Right ventricle myocardium superior (tissue), 1 donor: ENCODE results near the gene ZNF552. TPM values are rescaled to one million over a fixed set of nuclear protein-coding genes. Genes with fewer than 3 reads are reported as not detected.
"Not testable (repeated sequence)": the region's sequence is repeated elsewhere in the genome, so short reads cannot be mapped to it uniquely, and the experiment has no call there.

Experiments used
- ATAC-seq: fragments of 200-7000 bp; cut with Tn5 transposase; one replicate; pipeline ENCODE4 v1.9.1; 2020; ENCODE audit warnings: mild to moderate bottlenecking; ENCODE audit not compliant: poor library complexity
- DNase-seq: peaks from one replicate; pipeline ENCODE4 v3.0.0-alpha.2; 2020
- intact Hi-C: fragments of 100-400 bp; cut with DNase I; formaldehyde crosslinking; loops from one replicate; pipeline ENCODE4 v1.11.2; 2022
- long read RNA-seq: library from polyadenylated mRNA; unstranded; transcript quantifications from one replicate; pipeline ENCODE4 v2.0.0, GENCODE V29; 2021
- total RNA-seq: library from RNA; stranded (reverse); fragmentation: NEBNext Ultra II Directional; extraction: Animal tissue kit (Norgen Biotek cat#: 25700); gene quantifications from one replicate; pipeline ENCODE4 v1.2.1, GENCODE V29; 2021
- donor health status: DM: no; HTN: yes; CAD: no; lungs with severe emphysema.

The ZNF552 gene
- 3.5 TPM for total RNA-seq
- long read RNA-seq, partial matches to known transcripts: 1 of 5 reads
- long read RNA-seq, other reads (novel, unspliced or antisense): 0 of 5 reads

DNA sequence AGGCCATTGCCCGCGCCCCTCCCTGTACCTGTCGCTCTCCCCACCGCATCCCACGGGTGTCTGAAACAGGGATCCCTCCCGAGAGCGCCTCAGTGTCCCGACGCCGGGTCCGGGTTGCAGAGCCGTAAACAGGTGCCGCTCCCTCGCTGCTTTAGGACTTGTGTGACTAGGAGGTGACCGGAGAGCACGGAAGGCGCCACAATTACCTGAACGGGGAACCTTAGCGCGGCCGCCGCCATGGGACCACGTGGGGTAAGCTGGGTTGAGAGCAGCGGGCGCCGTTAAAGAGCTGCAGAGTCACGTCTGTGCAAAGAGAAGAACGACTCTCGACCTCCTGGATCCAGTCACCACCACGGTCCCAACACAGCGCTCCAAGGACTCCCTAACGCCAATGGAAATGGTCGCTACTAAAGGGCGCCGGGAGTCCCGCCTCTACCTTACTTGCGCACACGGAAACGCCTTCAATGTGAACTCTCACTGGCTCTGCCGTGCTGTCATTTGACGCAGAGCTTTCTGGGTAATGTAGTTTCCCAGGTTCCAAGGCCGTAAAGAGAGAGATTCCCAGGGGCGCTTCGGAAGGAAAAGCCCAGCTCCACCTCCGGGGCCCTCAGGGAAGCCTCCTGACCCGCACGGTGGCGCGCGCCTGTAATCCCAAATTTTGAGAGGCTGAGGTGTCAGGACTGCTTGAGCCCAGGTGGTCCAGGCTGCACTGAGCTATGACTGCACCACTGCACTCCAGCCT is at the start of gene ZNF552:
ZNF552 (minus strand) TSS at position 409 of the 742 bp plus-strand sequence; CDS start at position 239, 170 bp downstream.
- intact Hi-C loops: no loop called here
- ATAC-seq (peak; percentile 94), DNase-seq (peak; percentile 89)

DNA sequence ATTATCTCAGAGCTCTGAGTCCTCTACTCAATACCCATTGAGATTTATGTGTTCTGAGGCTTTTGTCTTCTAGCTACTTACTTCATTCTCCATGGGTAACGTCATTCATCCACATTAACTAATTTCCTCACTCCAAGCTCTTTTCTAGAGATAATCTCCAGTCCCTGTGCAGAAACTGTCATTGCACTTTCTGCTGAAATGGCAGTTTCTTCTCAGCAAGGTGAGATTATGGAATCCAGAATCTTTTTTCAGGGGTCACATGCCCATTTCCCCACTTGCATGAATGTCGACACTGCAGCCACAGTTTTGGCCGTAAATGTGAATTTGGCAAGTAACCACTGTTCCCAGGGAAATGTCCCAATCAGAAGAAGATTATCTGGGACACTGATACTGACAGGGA is 47.6 kb upstream of the ZNF552 start:
- intact Hi-C loops, ATAC-seq, DNase-seq: not testable (repeated sequence)

DNA sequence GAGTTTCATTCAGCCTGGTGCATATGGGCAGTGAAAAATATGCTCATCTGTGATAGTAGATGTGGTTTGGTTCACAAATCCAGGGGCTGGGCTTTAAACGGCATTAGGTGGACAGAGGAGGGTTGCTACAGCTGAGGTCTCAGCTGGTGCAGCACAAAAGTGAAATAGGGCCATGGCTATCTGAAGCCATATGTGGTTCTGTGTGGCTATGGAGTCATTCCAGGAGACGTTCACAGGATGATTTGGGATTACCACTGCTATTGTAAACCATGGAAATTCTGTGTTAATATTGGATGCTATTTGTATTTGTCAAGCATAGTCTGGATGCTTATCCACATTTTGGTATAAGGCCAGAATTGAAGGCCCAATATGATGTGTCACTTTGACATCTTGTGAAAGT is 39.4 kb upstream of the ZNF552 start:
- intact Hi-C loops, DNase-seq, ATAC-seq: not testable (repeated sequence)

DNA sequence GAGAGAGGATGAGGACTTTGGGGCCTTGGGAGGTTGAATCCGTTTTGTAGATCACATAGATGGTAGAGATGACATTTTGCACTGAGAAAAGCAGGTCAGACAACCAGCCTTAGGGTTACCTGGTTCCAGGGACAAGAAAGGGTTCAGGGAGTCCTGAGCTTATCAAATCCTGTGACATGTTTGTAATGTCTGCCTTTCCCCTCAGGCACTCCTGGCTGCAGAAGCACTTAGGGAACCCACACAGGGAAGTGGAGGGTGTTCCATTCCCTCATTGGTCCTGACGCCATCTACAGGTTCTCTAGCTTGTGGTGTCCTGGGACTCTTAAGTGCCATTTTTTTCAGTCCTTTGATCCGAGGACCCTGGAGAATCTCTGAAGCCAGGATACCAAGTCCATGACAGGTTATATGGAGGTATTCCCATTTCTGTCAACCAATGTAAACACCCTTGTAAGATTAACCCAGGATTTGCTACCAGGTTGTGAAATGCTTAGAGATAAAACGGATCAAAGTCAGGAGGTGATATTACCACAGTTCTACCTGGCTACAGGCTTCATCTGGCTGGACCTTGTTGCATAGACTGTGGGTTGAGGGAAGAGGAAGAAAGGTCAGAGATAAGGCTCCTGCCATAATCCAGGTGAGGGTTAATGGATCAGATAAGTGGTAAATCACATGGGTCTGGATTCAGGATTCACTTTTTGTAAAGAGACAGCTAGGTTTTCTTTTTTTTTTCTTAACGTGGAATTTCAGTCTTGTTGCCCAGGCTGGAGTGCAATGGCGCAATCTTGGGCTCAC is 37.3 kb upstream of the ZNF552 start:
- DNase-seq, ATAC-seq, intact Hi-C loops: not testable (repeated sequence)

DNA sequence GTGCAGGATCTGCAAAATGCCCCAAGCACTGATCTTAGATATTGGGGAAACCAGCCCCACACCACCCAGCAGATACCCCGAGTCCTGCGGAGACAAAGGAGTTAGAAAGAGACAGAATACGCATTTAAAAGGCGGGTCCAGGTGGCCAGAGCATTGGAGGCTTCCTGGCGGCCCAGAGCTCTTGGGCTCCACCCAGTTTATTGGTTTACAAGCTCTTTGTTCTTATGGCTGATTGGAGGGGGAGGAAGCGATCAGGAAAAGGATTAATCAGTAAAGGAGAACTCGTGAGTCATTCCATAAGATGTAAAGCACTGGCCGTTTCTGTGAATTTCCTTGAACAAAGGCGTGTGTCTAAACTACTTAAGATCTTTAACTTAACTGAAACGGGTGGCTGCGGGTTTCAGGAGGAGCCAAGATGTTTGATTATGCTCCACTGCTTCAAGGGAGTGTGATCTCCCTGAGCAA is 35.9 kb upstream of the ZNF552 start:
- ATAC-seq (no peak), DNase-seq (no peak)
- intact Hi-C loops: no loop called here

DNA sequence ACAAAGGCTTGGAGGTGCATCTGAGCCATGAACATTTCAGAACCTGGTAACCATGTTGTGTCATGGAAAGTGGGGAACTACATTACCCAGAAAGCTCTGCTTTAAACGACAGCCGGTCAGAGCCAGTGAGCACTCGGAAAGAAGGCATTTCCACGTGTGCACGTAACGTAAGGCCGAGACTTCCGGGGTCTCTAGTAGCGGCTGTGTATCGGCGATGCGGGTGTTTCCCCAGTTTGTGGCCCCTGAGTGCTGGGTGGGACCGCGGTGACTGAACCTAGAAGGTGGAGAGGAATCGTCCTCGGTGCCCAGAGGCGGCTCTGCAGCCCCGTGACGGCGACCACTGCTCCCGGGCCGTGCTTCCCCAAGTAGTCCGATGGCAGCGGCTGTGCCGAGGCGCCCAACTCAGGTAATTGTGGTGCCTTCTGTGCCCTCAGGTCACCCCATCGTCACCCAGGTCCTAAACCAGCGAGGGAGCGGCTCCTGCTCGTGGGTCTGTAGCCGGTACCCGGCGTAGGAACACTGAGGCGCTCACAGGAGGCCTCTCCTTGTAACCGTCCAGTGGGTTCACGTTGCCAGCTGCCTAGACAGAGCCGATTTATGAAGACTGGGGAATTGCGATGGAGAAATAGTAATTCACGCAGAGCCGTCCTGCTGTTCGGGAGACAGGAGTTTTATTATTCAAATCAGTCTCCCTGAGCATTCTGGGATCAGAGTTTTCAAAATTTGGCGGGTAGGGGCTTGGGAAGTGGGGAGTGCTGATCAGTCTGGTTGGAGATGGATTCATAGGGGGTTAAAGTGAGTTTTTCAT is 35.2 kb upstream of the ZNF552 start, which contains the start of gene ZNF587:
ZNF587 (plus strand) TSS at position 194 of the 808 bp plus-strand sequence; CDS start at position 374, 180 bp downstream.
- intact Hi-C loops: not testable (repeated sequence)
- DNase-seq (peak; percentile 81), ATAC-seq (peak; percentile 98)

DNA sequence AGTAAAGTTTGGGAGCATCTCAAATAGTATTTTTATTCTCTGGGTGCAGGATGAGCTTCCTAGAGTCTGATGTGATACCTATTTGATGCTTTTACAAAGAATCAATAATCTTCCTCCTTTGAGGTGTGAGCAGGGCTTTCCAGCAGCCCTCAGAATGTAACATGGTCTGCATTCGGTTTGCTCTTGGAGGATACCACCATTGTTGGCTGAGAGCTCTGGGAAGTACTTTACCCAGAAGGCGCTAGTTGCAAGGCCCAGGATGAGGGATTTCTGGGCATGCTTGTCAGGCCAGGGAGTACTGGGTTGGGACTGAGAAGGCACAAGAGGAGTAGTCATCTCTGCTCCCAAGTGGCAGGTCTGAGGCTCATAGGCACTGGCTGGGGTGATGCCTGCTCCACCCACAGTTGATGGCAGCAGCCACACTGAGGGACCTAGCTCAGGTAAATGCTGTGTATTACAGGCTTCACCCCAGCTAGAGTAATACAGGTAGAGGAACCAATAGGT is 34.5 kb upstream of the ZNF552 start:
- intact Hi-C loops, DNase-seq, ATAC-seq: not testable (repeated sequence)

DNA sequence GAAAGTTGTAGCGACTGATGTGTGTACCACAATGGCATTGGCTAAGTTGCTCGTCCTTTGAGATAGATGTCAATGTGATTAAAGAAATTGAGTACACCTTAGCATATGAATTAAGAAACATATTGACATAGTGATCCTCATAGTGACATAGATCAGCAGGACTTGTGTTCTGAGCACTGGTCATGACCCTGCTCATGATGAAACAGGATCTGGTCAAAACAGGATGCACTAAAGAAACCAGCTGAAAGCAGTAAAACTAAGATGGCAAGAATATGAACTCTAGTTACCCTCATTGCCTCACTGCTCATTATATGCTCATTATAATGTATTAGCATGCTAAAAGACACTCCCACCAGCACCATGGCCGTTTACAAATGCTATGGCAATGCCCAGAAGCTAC is 32.5 kb upstream of the ZNF552 start:
- DNase-seq, intact Hi-C loops, ATAC-seq: not testable (repeated sequence)

DNA sequence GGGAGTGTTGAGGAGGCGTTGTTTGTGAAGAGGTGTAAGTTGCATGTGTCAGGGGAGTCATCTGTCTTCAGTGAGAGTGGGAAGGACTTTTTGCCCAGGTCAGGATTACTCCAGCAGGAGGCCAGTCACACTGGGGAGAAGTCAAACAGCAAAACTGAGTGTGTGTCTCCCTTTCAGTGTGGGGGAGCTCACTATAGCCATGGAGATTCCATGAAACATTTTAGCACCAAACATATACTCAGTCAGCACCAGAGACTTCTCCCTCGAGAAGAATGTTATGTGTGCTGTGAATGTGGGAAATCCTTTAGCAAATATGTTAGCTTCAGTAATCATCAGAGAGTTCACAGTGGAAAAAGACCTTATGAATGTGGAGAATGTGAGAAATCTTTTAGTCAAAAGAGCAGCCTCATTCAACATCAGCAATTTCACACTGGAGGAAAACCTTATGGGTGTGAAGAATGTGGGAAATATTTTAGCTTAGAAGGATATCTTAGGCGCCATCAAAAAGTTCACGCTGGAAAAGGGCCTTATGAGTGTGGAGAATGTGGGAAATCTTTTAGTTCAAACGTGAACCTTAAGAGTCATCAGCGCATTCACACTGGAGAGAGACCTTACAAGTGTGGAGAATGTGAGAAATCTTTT is 26.5 kb upstream of the ZNF552 start:
- ATAC-seq: no peak
- intact Hi-C loops: no loop called here
- no peak for DNase-seq

DNA sequence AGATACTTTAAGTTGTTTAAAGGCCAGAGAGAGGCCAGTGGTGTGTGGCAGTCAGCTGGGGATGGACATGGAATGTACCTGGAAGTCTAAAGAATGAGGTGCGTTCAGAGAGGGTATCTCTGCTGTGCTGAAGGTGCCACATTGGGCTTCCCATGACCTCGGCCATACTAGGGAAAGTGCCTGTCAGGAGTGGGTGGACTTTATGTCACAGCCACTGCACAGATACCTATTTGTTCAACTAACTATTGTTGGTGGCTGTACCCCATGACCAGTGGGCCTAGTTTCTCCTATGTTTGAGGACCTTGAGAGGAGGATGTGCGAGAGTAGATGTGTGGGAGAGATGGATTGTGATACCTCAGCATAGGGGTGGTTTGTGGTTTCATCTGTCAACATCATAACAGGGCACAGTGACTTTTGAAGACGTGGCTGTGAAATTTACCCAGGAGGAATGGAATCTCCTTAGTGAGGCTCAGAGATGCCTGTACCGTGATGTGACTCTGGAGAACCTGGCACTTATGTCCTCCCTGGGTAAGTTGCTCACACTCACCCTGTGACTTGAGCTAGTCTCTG is 24.0 kb upstream of the ZNF552 start:
- DNase-seq, ATAC-seq, intact Hi-C loops: not testable (repeated sequence)

DNA sequence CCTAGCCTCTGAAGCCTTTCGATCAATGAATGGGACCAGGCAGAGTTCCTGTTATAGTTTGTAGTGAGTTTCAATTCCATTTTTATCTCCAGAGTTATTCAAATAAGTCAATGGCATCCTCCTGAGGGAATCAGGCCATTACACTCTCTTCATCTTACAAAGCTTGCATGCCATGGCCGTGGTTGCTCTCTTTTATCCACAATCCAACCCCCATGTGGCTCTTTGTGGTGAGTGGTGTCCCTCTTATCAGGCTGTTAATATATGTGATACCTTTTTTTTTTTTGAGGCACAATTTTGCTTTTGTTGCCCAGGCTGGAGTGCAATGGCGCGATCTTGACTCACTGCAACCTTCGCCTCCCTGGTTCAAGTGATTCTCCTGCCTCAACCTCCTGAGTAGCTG is 22.3 kb upstream of the ZNF552 start:
- DNase-seq, intact Hi-C loops, ATAC-seq: not testable (repeated sequence)

DNA sequence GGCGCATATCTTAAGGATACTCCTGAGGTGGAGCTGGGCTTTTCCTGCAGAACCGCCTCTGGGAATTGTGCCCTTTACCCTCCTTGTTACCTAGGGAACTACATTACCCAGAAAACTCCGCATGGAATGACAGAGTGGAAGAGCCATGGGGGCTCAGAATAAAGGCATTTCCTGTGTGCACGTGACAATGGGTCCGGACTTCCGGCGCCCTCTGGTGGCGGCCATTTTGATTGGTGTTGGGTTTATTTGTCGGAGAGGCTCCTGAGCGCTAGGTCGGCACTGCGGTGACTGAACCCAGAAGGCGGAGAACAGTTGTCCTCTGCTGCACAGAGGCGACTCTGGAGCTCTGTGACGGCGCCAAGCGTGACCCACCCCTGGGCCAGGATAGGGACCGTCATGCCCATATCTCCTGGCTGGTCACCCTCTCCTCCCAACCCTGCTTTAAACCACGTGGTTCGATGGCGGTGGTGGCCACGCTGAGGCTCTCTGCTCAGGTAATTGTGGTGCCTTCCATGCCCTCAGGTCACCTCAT is 15.4 kb upstream of the ZNF552 start, which contains the start of gene ZNF587B:
ZNF587B (plus strand) TSS at position 229 of the 532 bp plus-strand sequence; CDS start at position 459, 230 bp downstream.
- intact Hi-C loops: no loop called here
- ATAC-seq: peak; percentile 92
- DNase-seq: peak; percentile 86

DNA sequence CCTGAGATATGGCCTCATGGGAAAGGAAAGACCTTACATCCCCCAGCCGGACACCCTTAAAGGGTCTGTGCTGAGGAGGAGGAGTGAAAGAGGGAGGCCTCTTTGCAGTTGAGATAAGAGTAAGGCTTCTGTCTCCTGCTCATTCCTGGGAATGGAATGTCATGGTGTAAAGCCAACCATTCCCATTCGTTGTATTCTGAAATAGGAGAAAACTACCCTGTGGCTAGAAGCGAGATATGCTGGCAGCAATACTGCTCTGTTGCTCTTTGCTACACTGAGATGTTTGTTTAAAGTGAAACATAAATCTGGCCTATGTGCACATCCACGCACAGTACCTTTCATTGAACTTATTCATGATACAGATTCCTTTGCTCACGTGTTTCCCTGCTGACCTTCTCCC is 14.6 kb upstream of the ZNF552 start:
- ATAC-seq (peak; percentile 28), DNase-seq (no peak)
- intact Hi-C loops: no loop called here

DNA sequence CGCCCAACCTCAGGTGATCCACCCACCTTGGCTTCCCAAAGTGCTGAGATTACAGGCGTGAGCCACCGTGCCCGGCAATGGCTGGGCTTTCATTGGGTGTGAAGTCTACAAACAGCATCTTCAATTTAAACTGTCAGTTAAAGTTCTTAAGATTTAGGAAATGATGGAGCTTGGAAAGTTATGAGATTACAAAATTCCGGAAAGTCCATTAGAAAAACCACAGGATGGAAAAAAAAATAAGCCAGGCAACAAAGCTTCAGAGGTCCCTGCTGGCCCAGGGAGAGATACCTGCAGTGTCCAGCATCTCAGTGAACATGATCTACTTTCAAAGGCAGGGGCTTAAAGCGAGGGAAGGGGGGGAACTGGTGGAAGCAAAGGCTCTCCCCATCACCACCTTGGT is 10.8 kb upstream of the ZNF552 start:
- intact Hi-C loops: no loop called here
- ATAC-seq: no peak
- no peak for DNase-seq

DNA sequence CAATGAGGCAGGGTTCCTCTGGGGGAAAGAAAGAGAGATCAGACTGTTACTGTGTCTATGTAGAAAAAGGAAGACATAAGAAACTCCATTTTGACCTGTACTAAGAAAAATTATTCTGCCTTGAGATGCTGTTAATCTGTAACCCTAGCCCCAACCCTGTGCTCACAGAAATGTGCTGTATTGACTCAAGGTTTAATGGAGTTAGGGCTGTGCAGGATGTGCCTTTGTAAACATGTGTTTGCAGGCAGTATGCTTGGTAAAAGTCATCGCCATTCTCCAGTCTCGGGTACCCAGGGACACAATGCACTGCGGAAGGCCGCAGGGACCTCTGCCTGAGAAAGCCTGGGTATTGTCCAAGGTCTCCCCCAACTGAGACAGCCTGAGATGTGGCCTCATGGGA is 8.9 kb upstream of the ZNF552 start:
- ATAC-seq, intact Hi-C loops, DNase-seq: not testable (repeated sequence)

DNA sequence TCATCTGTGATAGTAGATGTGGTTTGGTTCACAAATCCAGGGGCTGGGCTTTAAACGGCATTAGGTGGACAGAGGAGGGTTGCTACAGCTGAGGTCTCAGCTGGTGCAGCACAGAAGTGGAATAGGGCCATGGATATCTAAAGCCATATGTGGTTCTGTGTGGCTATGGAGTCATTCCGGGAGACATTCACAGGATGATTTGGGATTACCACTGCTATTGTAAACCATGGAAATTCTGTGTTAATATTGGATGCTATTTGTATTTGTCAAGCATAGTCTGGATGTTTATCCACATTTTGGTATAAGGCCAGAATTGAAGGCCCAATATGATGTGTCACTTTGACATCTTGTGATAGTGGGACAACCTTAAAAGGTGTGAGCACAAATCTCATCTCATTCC is 8.4 kb upstream of the ZNF552 start:
- DNase-seq, ATAC-seq, intact Hi-C loops: not testable (repeated sequence)

DNA sequence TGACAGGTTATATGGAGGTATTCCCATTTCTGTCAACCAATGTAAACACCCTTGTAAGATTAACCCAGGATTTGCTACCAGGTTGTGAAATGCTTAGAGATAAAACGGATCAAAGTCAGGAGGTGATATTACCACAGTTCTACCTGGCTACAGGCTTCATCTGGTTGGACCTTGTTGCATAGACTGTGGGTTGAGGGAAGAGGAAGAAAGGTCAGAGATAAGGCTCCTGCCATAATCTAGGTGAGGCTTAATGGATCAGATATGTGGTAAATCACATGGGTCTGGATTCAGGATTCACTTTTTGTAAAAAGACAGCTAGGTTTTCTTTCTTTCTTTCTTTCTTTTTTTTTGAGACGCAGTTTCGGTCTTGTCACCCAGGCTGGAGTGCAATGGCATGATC is 6.8 kb upstream of the ZNF552 start:
- ATAC-seq, DNase-seq, intact Hi-C loops: not testable (repeated sequence)
